Activated T-cell treated with anti-CD3 and anti-CD28 coated beads, Interleukin-2, amount 50 U/mL, for 72 hours (primary cell): Measurements from ENCODE around the gene DCLK2. TPM values are rescaled to one million over a fixed set of nuclear protein-coding genes. Genes with fewer than 3 reads are reported as not detected.
A peak's percentile ranks its signal among the peaks of the same experiment; 100 is the strongest.

ENCODE experiments used
- ATAC-seq, 2 donors: fragments of 150-1000 bp; cut with Tn5 transposase; replicated peaks in 1 of 2; 2 replicates each; pipeline ENCODE4 v1.10.0; 2021; ENCODE audit warnings: moderate library complexity in 2 of 2, mild to moderate bottlenecking in 1 of 2
- DNase-seq, 2 donors: peaks; one replicate each; pipeline ENCODE4 v3.0.0; 2021 to 2022; ENCODE audit warnings: mixed read lengths in 1 of 2
- H3K27ac Mint-ChIP-seq: one replicate; pipeline ENCODE4 v1.8.0; 2022; ENCODE audit warnings: mild to moderate bottlenecking, moderate library complexity, mixed read lengths
- H3K27me3 Mint-ChIP-seq: one replicate; pipeline ENCODE4 v1.8.0; 2022; ENCODE audit warnings: low read depth, mixed read lengths
- H3K36me3 Mint-ChIP-seq, 2 donors: one replicate each; pipeline ENCODE4 v1.8.0; 2022; ENCODE audit warnings: mixed read lengths in 2 of 2, mild to moderate bottlenecking in 1 of 2; ENCODE audit not compliant: insufficient read depth in 2 of 2
- H3K4me1 Mint-ChIP-seq: one replicate; pipeline ENCODE4 v1.8.0; 2022; ENCODE audit warnings: low read depth, mixed read lengths
- H3K4me3 Mint-ChIP-seq, 2 donors: one replicate each; pipeline ENCODE4 v1.8.0; 2022; ENCODE audit warnings: mild to moderate bottlenecking in 2 of 2, mixed read lengths in 2 of 2, moderate library complexity in 2 of 2
- H3K9me3 Mint-ChIP-seq, 2 donors: one replicate each; pipeline ENCODE4 v1.8.0; 2022; ENCODE audit warnings: mixed read lengths in 2 of 2
- total RNA-seq, 2 donors: library from RNA; stranded (reverse); gene quantifications; one replicate each; pipeline ENCODE4 v1.2.3, GENCODE V29; 2022

Gene DCLK2
- total RNA-seq: under 1 TPM; 0.12 to 0.46 TPM

GRCh38 chr4:150078041-150078578 is at the start of gene DCLK2:
DCLK2 (plus strand) TSS chr4:150078445; CDS start chr4:150079028, 583 bp downstream.
- Mint-ChIP-seq H3K27ac (no peak within 1 kb of the TSS), H3K4me1 (peaks cover 9% of the 10 kb centered on the region), H3K4me3 (peak within 1 kb of the TSS; percentile 75 to 82), H3K36me3 (no peaks in the 10 kb centered on the region), H3K9me3 (peaks cover 0 to 2% of the 10 kb centered on the region in 2 donors), H3K27me3 (peaks cover 53% of the 10 kb centered on the region)
- peak; percentile 20 to 23 for DNase-seq
- ATAC-seq: peak; percentile 36 to 42

- H3K36me3 Mint-ChIP-seq: no peaks in the 10 kb centered on the region
- no peaks in the 10 kb centered on the region for H3K4me1 Mint-ChIP-seq
Measured at GRCh38 chr4:150032541-150032940, 45.7 kb upstream of the DCLK2 start.

GRCh38 chr4:150033081-150033480 is 45.2 kb upstream of the DCLK2 start:
- H3K36me3 Mint-ChIP-seq: no peaks in the 10 kb centered on the region
- H3K9me3 Mint-ChIP-seq: peaks cover 0 to 4% of the 10 kb centered on the region in 2 donors
- no peak overlapping the region for H3K4me3 Mint-ChIP-seq
- peaks cover 23% of the 10 kb centered on the region for H3K27me3 Mint-ChIP-seq
- no peak for ATAC-seq
- no peak for DNase-seq
- H3K4me1 Mint-ChIP-seq: no peaks in the 10 kb centered on the region
- no peak overlapping the region for H3K27ac Mint-ChIP-seq

More at GRCh38 chr4:150032541-150032940, 45.7 kb upstream of the DCLK2 start:
- H3K9me3 Mint-ChIP-seq: peaks cover 3 to 4% of the 10 kb centered on the region in 2 donors
- no peak overlapping the region for H3K27ac Mint-ChIP-seq
- H3K4me3 Mint-ChIP-seq: no peak overlapping the region
- DNase-seq (no peak), ATAC-seq (no peak)
- peaks cover 21% of the 10 kb centered on the region for H3K27me3 Mint-ChIP-seq

GRCh38 chr4:150033901-150034300 is 44.3 kb upstream of the DCLK2 start:
- Mint-ChIP-seq H3K4me1 (no peaks in the 10 kb centered on the region), H3K27me3 (peaks cover 23% of the 10 kb centered on the region), H3K9me3 (peaks cover 0 to 4% of the 10 kb centered on the region in 2 donors), H3K4me3 (no peak overlapping the region), H3K36me3 (no peaks in the 10 kb centered on the region), H3K27ac (no peak overlapping the region)
- DNase-seq (no peak), ATAC-seq (no peak)

GRCh38 chr4:150037251-150037856 is 40.9 kb upstream of the DCLK2 start:
- Mint-ChIP-seq H3K27me3 (peaks cover 19% of the 10 kb centered on the region), H3K9me3 (peaks cover 0 to 3% of the 10 kb centered on the region in 2 donors), H3K4me1 (no peaks in the 10 kb centered on the region), H3K36me3 (no peaks in the 10 kb centered on the region), H3K27ac (no peak overlapping the region), H3K4me3 (no peak overlapping the region)
- DNase-seq (no peak), ATAC-seq (no peak)

- no peaks in the 10 kb centered on the region for H3K36me3 Mint-ChIP-seq
Measured at GRCh38 chr4:150038335-150039076, 39.7 kb upstream of the DCLK2 start.

GRCh38 chr4:150039274-150040127 is 38.7 kb upstream of the DCLK2 start:
- H3K27me3 Mint-ChIP-seq: peaks cover 9% of the 10 kb centered on the region
- ATAC-seq: no peak
- H3K4me1 Mint-ChIP-seq: no peaks in the 10 kb centered on the region
- H3K27ac Mint-ChIP-seq: no peak overlapping the region
- no peaks in the 10 kb centered on the region for H3K9me3 Mint-ChIP-seq
- no peak for DNase-seq
- H3K36me3 Mint-ChIP-seq: no peaks in the 10 kb centered on the region
- H3K4me3 Mint-ChIP-seq: no peak overlapping the region

More at GRCh38 chr4:150038335-150039076, 39.7 kb upstream of the DCLK2 start:
- DNase-seq: no peak
- no peak overlapping the region for H3K27ac Mint-ChIP-seq
- H3K9me3 Mint-ChIP-seq: peaks cover 0 to 2% of the 10 kb centered on the region in 2 donors
- ATAC-seq: no peak
- no peak overlapping the region for H3K4me3 Mint-ChIP-seq
- H3K27me3 Mint-ChIP-seq: peaks cover 9% of the 10 kb centered on the region
- no peaks in the 10 kb centered on the region for H3K4me1 Mint-ChIP-seq

GRCh38 chr4:150044517-150044916 is 33.7 kb upstream of the DCLK2 start:
- H3K4me1 Mint-ChIP-seq: no peaks in the 10 kb centered on the region
- H3K27ac Mint-ChIP-seq: no peak overlapping the region
- no peaks in the 10 kb centered on the region for H3K27me3 Mint-ChIP-seq
- H3K4me3 Mint-ChIP-seq: no peak overlapping the region
- H3K9me3 Mint-ChIP-seq: no peaks in the 10 kb centered on the region
- no peak for ATAC-seq
- H3K36me3 Mint-ChIP-seq: no peaks in the 10 kb centered on the region
- DNase-seq: no peak

GRCh38 chr4:150045410-150045809 is 32.8 kb upstream of the DCLK2 start:
- DNase-seq (no peak), ATAC-seq (no peak)
- Mint-ChIP-seq H3K9me3 (no peaks in the 10 kb centered on the region), H3K4me1 (no peaks in the 10 kb centered on the region), H3K4me3 (no peak overlapping the region), H3K27ac (no peak overlapping the region), H3K27me3 (no peaks in the 10 kb centered on the region), H3K36me3 (no peaks in the 10 kb centered on the region)

GRCh38 chr4:150046728-150047217 is 31.5 kb upstream of the DCLK2 start:
- no peak overlapping the region for H3K27ac Mint-ChIP-seq
- H3K36me3 Mint-ChIP-seq: no peaks in the 10 kb centered on the region
- no peak overlapping the region for H3K4me3 Mint-ChIP-seq
- H3K4me1 Mint-ChIP-seq: no peaks in the 10 kb centered on the region
- DNase-seq: no peak
- no peaks in the 10 kb centered on the region for H3K27me3 Mint-ChIP-seq
- no peak for ATAC-seq
- no peaks in the 10 kb centered on the region for H3K9me3 Mint-ChIP-seq

GRCh38 chr4:150047546-150047945 is 30.7 kb upstream of the DCLK2 start:
- Mint-ChIP-seq H3K27ac (no peak overlapping the region), H3K27me3 (no peaks in the 10 kb centered on the region), H3K9me3 (no peaks in the 10 kb centered on the region), H3K36me3 (no peaks in the 10 kb centered on the region), H3K4me1 (no peaks in the 10 kb centered on the region), H3K4me3 (no peak overlapping the region)
- no peak for ATAC-seq
- DNase-seq: no peak

- Mint-ChIP-seq H3K4me1 (no peaks in the 10 kb centered on the region), H3K4me3 (no peak overlapping the region)
- no peak for DNase-seq
Measured at GRCh38 chr4:150049682-150050081, 28.6 kb upstream of the DCLK2 start.

GRCh38 chr4:150050566-150050965 is 27.7 kb upstream of the DCLK2 start:
- H3K4me1 Mint-ChIP-seq: no peaks in the 10 kb centered on the region
- no peak for ATAC-seq
- H3K27ac Mint-ChIP-seq: no peak overlapping the region
- no peaks in the 10 kb centered on the region for H3K9me3 Mint-ChIP-seq
- H3K4me3 Mint-ChIP-seq: no peak overlapping the region
- no peaks in the 10 kb centered on the region for H3K27me3 Mint-ChIP-seq
- no peaks in the 10 kb centered on the region for H3K36me3 Mint-ChIP-seq
- no peak for DNase-seq

More at GRCh38 chr4:150049682-150050081, 28.6 kb upstream of the DCLK2 start:
- no peak for ATAC-seq
- no peak overlapping the region for H3K27ac Mint-ChIP-seq
- H3K36me3 Mint-ChIP-seq: no peaks in the 10 kb centered on the region
- no peaks in the 10 kb centered on the region for H3K9me3 Mint-ChIP-seq
- no peaks in the 10 kb centered on the region for H3K27me3 Mint-ChIP-seq
